HG03064 (cell line): ENCODE results near the gene ABCG5.

Source experiments
- ATAC-seq: cut with Tn5 transposase; IDR thresholded peaks from one replicate; pipeline ENCODE4 v1.9.1; 2021; ENCODE audit warnings: low read depth; ENCODE audit not compliant: unreplicated experiment

The ABCG5 gene

DNA sequence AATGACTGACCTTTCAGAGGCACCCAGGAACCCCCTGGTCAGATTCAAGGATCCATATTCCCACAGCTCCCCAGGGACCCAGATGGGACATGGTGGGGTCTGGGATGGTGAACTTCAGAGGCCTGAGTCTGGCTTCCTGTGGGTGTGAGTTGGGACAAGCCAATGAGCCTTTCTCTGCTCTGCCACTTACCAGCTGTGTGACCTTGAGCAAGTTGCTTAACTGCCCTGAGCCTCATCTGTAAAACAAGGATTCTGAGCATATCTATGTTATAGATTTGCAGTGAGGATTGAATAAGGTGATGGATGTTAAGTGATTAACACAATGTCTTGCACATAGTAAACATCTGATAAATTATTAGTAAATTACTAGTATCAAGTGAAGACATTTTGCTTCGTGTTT lies 6.5 kb upstream of the ABCG5 start:
- ATAC-seq, result no peak

- ATAC-seq, result no peak
Measured at GRCh38 chr2:43842866-43843226, 4.2 kb upstream of the ABCG5 start.

DNA sequence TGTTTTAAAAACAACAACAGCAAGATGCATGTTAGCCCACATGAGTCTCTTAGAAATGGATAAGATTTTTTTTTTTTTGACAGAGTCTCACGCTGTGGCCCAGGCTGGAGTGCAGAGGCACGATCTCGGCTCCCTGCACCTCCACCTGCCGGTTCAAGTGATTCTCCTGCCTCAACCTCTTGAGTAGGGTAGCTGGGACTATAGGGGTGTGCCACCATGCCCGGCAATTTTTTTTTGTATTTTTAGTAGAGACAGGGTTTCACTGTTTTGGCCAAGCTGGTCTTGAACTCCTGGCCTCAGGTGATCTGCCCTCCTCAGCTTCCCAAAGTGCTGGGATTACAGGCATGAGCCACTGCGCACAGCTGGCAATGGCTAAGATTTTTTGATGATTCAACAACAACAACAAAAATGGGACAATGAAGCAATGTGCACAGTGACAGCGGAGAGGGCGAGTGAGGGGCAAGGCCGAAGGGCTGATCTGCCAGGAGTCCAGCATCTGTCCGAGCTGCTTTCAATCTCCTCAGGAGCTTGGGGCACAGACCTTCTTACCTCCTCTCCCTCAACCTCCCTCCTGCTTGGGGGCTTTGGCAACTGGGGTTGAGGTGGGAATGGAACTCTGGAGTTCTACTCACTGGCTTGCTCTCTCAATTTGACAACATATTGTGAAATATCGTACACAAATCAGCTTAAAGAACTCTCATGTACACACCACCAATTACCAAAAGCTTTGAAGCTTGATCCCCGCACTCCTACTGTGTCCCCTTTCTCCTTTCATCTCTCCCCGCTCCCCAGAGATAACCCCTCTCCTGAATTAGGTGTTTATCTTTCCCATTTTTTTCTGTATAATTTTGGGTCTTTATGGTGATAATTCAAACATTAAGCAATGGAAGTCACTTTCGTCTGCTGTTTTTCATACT lies 3.6 kb upstream of the ABCG5 start:
- no peak for ATAC-seq

DNA sequence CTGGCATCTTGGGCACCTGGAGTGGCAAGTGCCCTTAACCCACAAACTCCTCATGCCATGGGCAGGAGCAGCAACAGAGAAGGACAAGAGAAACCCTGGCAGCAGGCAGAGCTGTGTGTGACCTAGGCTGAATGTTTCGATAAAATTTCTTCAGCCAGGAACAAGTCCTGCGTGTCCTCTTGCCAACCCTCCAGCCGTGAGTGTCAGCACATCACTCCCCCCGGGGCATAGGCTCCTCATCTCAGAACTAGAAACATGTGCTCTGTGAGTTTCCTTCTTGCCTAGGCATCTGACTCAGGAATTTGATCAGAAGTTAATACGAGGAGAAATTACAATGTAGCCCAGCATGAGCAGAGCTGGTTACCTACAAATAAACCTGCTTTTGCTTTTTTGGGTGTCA lies 2.3 kb upstream of the ABCG5 start:
- ATAC-seq, result no peak

DNA sequence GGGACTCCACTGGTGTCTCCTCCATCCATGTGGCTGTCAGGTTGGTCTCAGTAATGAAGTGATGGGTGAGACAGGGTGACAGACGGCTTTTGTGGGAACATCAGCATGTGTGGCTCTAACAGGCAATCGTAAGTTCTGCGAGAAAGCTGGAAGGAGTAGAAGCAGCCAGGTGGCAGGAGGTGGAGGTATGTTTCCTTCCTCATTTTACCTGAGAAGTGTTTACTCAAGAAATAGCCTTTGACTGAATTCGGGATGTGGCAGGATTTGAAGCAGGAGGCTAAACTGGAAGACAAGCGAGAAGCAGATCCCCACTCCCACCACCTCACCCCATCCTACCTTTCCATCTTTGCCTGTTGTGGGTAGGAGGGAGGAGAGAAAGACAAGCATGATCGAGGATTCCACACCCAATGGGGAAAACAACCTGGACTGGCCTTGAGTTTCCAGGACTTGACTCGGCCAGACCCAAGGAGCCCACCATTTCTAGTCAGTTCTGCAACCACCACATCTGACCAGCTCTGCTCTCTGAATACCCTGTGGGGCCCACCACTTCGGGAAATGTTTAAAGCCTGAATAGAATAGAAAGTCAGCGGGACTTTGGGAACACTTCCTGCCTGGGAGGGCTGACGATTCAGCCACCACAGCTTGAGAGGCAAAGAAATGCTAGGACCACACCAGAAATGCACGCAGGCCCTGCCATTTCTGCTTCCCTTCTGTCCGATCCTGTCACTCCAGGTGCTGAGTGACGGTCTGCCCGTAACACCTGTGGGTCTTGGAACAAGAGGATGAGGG lies 1.3 kb upstream of the ABCG5 start:
- ATAC-seq, result no peak

DNA sequence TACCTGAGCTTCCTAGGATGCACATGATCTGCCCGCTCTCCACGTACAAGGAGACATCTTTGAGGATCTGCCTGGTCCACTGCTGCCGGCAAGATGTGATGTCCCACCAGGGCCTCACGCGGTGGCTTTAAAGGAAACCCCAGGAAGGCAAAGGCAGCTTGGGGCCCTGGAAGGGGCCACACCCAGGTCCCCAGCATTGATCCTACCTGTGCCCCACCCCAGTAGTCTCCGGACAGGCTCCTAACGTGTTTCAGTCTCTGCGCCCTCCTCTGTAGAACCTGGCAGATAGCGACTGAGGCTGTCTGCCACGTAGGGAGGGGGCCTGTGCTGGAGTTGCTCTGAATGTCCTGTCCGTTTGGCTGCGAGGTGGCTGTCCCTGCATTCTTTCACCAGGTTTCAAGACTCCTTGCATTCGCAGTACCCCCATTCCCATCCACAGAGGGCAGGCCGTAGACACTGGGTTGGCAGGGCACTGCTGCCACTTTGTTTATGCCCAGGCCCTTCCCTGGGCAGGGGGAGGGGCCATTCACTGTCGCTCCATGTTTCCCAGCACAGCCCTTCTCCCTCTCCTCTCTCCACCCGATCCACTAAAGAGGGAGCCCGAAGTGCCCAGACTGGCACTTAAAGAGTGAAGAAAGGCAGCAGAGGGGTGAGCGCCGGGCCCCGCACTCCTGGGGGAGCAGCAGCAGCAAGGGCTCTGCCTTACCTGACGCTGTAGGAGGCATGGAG lies 644 bp downstream of the ABCG5 start:
- no peak for ATAC-seq

GRCh38 chr2:43837033-43837432 lies 1.6 kb downstream of the ABCG5 start:
- no peak for ATAC-seq

DNA sequence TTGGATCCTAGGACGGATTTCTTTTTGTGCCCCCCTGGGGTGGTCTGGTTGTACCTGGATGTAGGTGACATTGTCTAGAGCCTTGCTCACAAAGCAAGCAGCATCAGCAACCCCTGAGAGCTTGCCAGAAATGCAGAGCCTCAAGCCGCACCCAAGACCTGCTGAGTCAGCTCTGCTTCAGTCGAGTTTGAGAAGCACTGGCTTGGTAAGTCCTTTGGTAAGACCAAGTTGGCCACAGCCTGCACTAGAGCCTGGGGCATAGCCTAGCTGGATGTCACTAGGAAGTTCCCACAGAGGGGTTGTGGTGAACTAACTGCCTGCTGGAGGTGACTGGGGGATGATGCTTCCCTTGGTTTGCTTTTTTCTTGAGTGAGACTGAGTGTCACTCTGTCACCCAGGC lies 6.2 kb downstream of the ABCG5 start:
- no peak for ATAC-seq

DNA sequence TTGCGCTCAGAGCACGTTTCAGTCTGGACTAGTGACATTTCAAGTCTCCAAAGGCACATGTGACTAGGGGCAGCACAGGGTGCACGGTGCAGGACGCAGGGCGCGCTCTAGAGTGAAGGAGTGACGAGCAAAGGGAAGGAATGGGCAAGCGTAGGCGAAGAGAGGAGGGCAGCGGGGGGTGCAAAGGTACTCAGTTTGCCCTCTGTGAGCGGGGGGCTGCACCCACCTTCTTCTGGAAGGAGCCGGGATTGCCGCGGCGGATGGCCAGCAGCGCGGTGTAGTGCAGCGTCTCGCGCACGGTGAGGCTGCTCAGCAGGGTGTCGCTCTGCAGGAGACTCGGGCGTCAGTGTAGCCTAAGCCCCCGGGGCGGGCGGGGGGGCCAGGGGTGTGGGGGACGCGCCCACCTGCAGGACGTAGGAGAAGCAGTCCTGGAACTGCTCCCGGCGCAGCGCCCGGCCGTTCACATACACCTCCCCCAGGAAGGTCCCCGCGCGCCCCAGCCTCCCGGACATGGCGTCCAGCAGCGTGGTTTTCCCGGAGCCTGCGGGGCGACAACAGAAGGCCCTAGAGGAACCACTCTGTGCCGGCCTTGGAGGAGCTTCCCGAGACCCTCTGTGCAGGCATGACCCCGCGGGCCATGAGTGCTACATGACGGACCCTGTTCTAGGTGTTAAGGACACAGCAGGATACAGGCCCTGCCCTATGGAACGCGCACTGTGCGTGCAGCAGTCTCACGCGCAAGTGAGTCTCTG lies 6.9 kb downstream of the ABCG5 start:
- no peak for ATAC-seq

GRCh38 chr2:43826305-43827250 lies 12.1 kb downstream of the ABCG5 start:
- ATAC-seq, result no peak

- no peak for ATAC-seq
Measured at GRCh38 chr2:43825841-43826240, 12.8 kb downstream of the ABCG5 start.

DNA sequence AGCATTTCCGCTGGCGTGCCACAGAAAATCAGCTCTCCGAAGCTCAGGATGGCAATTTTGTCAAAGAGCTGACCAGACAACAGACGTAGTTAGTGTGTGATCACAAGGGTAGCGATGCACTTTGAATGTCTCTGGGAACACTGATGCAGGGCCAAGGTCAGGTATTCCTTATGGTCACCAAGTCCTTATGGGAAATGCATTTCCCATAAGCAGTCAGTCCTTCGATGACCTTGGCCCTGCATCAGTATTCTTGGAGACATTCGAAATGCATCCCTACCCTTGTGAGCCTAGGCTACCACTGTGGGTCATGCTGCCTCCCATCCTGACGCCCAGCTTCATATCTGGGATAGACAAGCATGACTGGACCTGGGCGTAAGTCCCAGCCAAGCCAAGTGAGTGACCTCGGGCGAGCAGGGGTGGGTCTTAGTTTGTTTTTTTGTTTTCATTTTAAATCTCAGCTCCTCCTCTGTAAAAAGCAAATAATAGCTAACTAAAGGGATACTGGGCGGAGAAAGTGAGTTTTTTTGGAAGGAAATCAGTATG lies 13.6 kb downstream of the ABCG5 start:
- ATAC-seq, result no peak

DNA sequence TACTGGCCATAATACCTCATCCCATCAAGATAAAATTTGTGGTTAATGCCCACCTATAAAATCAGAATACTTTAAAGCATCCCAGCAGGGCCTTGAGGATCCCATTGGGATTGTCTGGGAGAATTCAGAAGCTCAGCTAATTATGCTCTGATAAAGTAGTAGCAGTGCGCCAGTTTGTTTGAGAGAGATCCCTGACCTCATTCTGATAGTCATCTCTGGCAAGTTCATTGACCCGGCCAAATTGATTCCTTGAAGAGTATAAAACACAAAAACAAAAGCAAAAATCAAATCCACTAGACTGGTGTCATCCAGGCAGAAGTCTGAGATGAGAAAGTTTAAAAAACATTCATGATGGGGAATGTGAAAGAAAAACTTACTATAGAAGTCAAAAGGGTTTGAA lies 14.1 kb downstream of the ABCG5 start:
- no peak for ATAC-seq

DNA sequence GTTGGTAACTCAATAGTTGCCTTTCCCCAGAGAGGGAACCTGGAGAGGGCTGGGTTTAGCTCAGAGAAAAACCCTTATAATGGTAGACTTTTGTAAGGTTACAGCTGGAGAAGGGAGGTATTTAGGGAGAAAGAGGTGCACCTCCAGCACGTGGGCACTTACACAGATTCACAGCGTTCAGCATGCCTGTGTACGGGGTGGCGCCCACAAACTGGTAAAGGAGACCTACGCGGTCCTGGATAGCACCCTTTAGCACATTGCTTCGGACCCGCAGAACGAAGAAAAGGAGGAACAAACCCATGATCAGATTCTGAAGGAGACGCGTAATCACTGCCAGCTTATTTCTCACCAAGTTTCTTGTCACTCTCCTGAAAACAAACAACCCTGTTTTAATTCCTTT lies 14.9 kb downstream of the ABCG5 start:
- ATAC-seq, result no peak

DNA sequence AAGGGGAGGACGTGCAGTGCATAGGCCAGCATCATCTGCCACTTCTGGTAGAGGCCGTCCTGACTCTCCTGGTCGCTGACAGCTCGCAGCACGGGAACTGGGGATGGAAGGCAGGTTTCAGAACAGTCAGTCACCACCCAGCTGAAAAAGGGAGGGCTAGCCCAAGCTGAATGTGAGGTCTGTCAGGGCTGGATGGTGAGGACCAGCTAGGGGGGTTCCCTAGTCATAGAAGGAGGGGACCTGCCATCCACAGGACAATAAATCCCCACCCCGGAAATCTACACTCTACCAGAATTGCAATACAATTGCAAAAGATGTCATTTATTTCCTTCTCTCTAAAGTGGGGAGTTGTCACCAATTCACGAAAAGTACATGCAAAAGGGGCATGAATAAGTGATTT lies 15.8 kb downstream of the ABCG5 start:
- no peak for ATAC-seq

- no peak for ATAC-seq
Measured at GRCh38 chr2:43819491-43820163, 19.0 kb downstream of the ABCG5 start.

GRCh38 chr2:43818761-43819160 lies 19.9 kb downstream of the ABCG5 start:
- no peak for ATAC-seq

GRCh38 chr2:43814711-43815110 lies 23.9 kb downstream of the ABCG5 start:
- ATAC-seq, result no peak

DNA sequence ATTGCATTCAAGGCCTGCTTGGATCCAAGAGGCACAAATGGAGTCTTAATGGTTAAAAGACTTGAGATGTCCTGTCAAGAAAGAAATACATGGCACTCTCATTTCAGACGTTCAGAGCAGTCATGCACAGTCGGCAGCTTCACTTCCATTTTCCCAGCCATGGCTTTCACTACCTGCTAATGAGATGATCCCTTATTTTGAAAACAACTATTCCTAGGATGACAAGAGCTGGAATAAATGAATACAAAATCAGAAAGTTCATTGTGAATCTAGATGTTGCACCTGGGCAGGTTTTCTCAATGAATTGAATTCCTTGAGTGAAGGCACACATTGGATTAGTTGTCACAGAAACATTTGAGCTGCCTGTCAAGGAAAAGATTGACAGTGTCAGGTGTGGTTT lies 25.7 kb downstream of the ABCG5 start:
- no peak for ATAC-seq
